GM19023 (cell line): ENCODE data around the gene SYNGR2.

Experiments
- ATAC-seq: cut with Tn5 transposase; IDR thresholded peaks from one replicate; pipeline ENCODE4 v1.9.1; 2021; ENCODE audit warnings: mild to moderate bottlenecking, moderate library complexity; ENCODE audit not compliant: unreplicated experiment

SYNGR2 gene

DNA sequence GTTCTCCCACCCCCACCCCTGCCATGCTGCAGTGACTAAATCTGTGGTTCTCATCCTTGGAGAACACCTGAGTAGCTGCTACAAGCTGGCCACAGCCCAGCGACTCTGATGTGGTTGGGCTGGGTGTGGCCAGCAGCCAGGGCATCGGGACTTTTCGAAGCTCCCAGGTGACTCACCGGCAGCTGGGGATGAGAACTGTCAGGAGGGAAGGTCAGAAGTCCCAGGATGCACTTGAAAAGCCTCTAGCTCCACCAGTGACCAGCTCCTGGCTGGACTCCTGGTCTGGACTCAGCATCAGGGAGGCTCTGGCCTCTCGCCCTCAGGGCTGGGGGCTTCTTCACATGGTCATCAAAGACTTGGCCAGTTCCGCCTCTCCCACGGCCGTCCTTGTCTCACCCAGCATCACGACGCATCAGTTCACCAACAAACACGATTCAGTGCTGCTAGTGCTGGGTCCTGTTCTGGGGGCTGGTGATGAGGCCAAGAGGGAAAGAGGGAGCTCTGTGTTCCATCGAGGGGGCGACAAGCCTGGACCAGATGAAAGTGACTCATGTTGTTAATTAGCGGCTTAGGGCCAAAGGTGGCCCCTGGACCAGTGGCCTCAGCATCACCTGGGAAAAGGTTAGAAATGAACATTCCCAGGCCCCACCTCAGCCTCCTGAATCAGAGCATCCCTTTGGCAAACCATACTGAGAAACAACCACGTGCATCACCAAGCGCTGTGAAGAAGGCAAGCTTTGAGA, 26.1 kb upstream of the SYNGR2 start:
- no peak for ATAC-seq

DNA sequence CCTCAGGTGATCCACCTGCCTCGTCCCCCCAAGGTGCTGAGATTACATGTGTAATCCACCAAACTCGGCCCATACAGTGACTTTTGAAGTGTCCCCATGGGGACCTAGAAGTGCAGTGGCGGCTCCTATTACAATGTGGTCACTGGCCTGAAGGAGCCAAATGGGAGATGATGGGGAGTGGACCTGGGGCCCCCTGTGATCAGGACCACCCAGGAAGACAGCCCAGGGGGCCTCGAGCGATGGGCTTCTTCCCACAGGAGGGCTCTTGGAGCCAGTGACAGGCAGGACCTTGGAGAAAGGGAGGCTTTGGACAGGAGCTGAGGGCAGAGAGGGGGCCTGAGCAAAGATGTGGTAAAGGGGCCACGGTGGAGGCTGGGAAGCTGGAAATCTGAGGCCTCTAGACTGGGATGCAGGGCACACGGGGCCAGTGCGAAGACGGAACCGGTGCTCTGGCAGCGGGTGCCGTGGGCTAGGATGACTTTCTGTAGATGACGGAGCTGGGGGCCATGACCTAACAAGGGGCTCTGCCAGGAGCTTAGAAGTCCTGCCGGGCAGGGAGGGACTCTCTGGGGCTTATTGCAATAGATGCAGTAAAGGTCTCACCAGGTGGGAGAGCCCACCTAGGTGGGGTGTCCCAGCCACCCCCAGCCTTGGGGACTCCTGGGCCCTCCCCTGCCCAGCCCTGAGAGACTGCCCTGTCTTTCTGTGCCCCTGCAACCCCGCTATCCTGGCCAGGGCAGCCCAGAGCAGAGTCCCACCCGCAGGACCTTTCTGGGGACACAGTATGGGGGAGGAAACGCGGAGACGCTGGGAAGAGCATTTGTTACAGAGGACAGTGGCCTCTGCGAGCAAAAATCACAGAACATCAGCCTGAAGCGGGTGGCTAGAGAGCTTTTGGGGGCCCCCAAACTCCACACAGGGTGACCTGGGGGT, 24.9 kb upstream of the SYNGR2 start:
- no peak for ATAC-seq

DNA sequence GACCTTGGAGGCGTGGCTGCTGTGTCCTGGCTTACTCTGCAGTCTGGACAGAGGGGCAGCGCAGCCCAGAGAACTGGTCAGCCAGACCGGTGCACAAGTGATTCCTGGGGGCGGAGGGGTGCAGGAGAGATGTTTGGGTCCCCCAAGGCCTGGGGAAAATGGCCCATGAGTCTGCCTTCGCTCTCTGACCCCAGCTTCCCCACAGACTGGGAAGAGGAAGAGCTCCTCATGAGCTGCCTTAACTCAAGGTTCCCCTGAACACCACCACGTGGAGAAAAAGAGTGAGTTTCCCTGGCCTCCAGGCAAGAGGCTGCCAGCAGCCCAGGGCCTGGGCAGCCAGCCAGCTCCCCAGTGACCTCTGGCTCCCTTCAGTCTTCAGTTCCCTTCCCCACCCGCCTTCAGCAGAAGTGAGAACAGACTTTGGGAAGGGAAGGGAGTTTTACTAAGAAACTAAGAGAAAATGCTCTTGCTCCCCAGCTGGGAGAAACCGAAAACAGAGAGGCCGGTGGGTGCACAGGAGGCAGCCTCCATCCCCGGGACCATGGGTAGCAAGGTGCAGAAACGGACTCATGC, 24.1 kb upstream of the SYNGR2 start:
- no peak for ATAC-seq

DNA sequence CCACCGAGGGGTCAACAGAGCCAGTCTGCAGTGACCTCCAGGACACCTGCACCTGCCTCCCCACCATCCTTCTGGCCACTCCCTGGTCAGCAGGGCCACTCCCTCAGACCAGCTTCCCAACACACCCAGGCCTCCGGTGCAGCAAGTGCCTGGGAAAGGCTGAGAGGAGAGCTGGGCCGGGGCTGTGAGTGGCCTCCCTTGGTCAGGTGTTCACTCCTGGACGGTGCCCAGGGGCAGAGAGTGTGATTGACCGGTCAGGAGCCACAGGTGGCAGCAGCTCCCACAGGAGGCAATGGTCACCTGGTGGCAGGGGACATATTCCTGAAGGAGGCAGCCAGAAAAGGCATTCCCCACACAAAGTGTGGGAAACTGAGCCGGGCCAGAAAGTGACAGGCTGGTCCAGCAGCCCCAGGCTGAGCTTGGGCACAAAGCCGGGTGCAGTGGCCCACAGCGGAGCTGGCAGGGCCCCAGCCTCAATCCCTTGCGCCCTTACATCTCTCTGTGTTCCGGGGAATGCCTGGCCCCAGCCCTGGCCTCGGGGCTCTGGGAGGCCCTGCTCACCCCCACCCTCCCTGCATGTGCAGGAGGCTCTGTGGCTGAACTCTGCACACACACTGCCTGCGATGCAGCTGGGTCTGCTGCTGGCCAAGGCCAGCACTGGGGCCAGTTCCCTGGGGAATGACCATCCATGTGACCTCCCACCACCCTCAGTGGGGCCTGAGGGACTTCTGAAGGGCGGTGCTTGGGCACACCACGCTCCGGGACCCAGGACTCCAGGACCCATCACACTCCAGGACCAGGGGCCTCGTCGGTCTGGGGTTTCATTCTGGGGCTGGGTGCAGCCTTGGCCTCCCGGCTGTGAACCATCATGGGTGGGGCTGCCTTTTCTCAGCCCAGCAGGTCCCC, 23.4 kb upstream of the SYNGR2 start:
- ATAC-seq = no peak

DNA sequence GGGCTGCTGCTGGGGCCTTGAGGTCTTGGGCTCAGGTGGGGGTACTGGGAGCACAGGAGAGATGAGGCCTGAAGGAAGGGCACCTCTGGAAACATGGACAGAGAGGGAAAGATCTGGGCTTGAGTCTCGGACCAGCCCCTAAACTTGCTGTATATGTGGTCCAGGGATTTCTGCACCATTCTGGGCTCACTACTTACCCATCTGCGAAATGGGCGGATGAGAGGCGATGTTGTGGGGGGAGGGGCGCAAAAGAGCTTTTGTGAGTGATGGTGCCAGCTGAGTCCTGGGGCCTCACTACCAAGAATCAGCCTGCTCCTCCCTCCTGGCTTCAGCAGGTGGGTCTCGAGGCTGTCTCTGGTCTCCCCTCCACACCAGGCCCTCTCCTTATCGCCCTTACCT, 21.9 kb upstream of the SYNGR2 start:
- ATAC-seq = no peak

DNA sequence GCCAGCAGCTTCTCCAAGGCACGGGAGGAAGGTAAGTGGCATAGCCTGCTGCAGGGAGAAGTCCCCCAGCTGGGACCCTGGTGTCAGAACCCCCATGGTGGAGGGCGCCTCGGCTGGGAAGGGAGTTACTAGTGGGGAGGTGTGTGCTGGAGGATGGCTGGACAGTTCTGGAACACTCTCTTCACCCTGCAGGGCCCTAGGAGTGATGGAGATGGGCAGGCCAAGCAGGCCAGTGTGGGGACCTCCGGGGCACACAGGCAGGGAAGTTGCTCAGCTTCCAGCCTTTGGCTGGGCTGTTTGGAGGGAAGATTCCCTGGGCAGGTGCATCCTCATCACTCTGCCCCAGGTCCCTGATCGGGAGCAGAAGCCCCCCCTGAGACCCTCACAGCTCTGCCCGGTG, 21.5 kb upstream of the SYNGR2 start:
- no peak for ATAC-seq

DNA sequence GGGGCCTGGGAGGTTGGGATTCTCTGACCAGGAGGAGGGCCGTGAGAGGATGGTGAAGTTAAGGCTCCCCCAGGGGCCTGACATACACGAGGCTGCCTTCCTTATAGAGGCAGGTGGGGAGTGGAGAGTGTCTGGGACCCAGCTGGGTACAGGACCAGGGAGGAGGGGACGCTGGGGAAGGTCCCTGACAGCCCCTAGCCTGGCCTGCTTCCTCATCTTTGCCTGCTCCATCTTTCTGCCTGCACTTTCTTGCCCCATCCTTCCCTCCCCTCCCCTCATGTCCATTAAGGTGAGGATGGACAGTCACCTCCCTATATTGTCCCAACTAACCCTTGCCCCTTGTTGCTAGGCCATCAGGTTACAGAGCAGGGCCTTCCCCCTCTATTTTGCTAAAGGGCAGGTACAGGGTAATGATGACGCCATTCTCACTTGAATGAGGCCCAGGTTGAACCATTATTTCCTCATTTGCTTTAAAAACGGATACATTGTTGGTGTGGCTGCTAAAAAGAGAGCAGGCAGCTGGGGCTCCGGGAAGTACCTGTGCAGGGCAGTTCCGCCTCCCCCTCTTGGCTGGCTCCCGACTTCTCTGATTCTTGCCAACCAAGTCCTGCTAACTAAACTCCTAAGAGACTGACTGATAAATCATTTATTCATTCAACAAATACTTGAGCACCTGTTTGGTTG, 20.9 kb upstream of the SYNGR2 start:
- no peak for ATAC-seq

DNA sequence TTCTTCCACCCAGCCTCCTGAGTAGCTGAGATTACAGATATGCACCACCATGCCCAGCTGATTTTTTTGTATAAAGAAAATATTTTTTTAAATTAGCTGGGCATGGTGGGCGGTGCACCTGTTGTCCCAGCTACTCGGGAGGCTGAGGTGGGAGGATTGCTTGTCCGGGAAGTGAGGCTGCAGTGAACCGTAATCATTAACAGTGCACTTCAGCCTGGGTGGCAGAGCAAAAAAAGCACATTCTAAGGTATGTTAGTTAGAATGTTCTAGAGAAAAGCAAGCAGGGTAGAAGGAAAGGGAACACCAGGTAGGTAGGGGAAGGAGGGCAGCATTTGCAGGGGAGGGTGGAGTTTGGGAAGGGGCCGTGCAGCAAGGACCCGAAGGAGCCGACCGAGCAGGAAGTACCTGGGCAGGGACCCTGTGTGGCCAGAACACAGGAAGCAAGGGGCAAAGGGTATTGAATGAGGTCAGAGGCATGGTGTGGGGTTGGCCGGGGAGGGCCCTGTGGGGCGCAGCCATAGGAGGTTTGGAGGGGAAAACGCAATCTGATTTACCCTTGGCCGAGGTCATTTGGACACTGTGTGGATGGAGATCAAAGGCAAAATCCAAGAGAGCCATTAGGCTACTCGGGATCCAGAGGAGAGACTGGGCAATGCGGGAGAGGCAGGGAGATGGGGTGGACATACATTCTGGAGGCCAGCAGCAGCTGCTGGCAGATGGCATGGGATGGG, 19.9 kb upstream of the SYNGR2 start:
- no peak for ATAC-seq

DNA sequence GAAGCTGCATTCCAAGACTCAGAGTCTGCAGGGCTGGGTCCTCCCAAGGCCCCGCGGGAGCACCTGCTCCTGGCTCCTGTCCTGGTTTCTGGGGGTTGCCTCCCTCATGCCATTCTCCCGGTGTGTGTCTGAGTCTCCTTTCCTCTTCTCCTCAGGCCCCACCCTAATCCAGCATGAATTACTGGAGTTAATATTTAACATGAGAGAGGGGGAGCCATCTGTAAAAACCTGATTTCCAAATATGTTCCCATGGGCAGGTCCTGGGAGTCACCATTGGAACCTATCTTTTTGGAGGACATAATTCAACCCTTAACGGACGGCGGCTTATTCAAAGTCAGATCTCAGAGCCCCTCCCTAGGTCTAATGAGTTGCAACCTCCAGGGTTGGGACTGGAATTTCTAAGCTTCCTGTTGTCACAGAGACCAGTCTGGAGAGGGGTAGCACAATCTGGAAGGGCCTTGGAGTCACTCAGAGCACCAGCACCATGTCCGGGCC, 16.8 kb upstream of the SYNGR2 start:
- ATAC-seq = no peak

DNA sequence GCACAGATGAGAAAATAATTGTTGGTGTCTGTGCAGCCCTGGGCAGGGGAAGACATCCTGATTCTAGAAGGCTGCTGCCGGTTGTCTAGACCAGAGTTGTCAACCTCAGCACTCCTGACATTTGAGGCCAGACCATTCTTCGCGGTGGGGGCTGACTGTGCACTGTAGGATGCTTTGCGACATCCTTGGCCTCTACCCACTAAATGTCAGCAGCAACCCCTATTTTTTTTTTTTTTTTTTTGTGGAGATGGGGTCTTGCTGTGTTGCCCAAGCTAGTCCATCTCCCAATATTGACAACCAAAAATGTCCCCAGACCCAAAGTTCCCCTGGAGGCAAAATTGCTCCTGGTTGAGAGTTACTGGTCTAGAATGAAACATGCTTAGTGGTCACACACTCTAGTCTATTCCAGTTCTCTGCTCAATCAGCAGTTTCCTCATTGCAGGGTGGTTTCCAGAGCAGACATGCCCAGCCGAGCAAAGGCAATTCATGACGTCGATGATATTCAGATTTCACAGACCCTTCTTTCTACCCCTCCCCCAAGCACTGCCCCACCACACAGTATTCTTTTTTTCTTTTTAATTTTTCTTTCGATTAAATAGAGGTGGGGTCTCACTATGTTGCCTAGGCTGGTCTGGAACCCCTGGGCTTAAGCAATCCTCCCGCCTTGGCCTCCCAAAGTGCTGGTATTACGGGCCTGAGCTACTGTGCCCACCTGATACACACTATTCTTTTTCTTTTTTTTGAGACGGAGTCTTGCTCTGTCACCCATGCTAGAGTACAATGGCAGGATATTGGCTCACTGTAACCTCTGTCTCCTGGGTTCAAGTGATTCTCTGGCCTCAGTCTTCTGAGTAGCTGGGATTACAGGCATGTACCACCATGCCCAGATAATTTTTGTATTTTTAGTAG, 13.2 kb upstream of the SYNGR2 start:
- ATAC-seq = no peak

DNA sequence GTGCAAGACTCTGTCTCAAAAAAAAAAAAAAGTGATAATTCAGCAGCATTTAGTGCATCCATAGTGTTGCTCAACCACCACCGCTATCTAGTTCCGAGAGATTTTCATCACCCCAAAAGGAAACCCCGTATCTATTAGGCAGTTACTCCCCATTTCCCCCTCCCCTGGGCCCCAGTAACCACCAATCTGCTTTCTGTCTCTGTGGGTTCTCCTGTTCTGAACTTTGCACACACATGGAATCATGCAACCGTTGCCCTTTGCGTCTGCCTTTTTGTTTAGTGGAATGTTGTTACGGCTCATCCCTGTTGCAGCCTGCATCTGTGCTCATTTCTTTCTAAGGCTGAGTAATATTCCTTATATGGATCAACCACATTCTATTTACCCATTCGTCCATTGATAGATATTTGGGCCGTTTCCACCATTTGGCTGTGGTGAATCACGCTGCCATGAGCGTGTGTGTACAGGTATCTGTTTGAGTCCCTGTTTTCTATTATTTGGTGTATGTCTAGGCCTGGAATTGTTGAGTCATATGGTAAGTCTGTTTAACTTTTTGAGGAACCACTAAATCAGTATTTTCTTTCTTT, 8.7 kb upstream of the SYNGR2 start:
- no peak for ATAC-seq

DNA sequence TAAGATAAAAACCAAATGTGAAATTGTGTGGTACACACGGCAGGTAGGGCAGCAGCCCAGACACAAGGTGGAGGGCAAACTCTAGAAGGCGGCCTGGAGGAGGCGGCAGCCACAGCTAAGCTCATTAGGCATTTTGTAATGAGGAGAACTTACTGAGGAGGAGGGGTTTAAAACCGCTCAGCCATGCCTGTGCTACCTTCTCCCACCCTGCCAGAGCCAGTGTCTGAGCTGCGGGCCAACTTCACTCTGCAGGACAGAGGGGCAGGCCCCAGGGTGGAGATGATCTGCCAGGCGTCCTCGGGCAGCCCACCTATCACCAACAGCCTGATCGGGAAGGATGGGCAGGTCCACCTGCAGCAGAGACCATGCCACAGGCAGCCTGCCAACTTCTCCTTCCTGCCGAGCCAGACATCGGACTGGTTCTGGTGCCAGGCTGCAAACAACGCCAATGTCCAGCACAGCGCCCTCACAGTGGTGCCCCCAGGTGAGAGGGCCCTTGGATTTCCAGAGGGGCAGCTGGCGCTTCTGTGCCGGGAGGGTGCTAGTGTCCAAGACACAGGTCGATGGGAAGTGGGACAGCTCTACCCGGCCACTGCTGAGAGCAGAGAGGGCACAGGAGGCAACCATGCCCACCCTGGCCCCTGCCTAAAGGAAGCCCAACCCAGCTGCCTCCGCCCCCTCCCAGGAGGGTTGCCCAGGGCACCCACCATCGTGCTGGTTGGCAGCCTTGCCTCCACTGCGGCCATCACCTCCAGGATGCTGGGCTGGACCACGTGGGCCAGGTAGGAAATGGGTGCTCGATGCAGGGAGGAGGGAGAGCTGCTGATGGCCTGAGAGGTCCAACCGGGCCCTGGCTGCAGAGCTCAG, 4.3 kb upstream of the SYNGR2 start:
- ATAC-seq = no peak

DNA sequence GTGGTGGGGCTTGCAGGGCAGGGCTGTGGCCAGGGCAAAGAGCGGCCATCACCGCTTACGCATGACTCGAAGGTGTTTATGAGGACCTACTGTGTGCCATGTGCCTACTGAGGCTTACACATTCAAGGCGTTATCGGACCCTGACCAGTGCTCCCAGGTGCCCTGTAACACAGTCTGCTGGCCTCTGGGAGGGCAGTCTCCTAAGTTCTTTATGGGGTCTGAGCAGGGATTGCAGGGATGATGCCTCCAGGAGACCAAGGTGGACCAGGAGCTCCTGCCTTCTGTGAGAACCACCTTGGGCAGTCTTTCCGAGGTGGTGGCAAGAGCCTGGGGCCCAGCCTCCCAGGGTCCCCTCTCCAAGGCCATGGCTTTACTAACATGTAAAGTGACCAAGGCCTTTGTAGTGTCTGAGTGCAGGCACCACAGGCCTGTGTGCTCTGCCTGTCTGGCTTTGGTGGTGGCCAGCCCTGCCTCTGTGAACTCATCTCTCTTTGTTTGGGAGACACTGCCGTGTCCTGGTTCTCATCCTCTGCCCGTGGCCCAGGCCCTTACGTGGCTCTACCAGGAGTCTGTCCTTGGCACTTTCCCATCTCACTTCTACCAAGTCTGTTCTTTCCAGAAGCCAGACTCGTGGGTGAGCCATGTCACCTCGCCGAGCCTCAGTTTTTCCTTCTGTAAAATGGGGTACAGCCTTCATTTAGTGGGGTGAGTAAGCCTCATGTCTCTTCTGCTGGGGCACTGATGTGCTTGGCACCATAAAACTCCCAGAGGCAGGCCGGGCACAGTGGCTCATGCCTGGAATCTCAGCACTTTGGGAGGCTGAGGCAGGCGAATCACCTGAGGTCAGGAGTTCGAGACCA, 3.4 kb upstream of the SYNGR2 start:
- no peak for ATAC-seq

DNA sequence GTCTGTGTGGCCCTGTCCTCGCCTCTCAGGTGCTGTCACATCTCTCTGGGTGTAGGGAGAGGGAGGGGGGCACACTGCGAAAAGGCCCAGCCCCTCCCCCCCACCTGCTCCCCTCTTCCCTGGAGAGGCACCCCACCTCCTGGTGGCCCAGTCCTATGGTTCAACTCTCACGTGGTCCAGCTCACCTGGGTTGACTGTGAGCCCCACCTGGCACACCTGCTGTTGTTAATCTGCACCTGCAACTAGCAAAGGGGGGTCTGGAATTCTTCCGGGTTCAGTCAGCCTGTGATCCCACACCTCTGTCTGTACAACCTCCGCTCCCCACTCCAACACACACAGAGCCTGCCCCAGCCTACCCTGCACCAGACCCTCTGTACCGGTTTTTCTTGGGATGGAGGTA, 2.0 kb upstream of the SYNGR2 start:
- ATAC-seq = no peak

DNA sequence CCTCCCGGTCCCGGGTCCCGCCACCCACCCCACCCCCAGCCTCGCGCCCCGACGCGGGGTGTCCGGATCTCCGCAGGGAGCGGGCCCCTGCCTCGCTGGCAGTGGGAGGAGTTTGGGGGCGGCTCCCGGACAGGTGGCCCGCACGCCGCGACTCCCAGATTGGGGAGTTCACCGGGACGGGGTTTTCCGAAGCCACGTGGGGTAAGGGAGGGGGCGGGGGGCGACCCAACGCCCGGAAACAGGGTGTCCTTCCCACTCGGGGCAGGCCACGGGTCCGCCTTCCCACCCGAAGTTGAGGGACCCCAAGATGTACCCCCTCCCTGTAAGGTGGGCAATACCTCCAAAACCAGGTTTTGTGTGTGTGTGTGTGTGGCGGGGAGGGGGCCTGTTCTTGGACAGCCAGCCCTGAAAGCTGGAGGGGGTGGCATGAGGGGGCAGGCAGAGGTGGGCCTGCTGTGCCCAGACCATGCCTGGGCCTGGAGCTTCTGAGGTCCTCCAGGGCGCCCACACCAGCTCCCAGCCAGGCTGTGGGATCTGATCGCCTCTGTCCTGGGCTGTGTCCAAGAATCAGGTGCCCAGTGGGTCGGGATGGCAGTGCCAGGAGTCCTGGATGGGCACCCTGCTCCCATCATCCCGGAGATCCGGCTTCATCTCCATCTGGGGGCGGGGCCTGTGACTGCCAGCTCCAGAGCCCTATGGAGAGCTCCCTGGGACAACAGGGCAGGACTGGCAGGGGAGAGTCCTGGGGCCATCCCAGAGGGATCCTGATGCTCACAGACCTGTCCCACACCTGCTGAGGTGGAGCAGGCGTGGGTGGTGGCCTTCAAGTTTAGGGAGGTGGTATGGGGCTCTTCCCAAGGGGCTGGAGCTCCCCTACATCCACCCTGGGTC, 767 bp downstream of the SYNGR2 start:
- peak; percentile 37 for ATAC-seq
